Loucy (cell line): ENCODE measurements around the gene RSPH9.

Source experiments
- EZH2phosphoT487 ChIP-seq: fragments of 200-600 bp; IDR thresholded peaks from 2 replicates; pipeline ENCODE4 v1.6.1; 2018; ENCODE audit warnings: antibody characterized with exemption, mild to moderate bottlenecking, moderate library complexity, borderline replicate concordance
- TF ChIP-seq, protein P1 (sequence below): fragments of 200-600 bp; sonication (generic); conservative IDR thresholded peaks from 2 replicates; pipeline ENCODE4 v1.5.1; 2014; ENCODE audit warnings: mild to moderate bottlenecking, antibody characterized with exemption, low read length

DNA sequence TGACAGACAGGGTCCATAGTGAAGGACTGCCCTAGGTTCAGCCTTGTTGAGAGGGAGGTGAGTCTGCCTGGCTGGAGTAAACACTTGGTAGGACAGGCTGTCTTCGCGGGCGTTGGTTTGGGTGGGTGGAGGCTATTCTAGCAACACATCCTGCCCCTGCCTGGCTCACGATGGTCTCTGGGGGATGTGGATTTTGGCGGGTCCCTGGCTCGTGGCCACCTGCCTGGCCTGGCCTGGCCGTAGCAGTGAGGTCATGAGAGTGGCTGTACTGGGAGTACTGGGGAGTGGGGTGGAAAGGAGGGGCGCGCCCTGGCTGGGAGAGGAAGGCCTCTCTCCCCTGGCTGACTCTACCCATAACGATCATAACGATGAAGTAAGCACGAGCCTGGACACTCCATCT, 73.0 kb downstream of the RSPH9 start:
- TF ChIP-seq, protein P1, sequence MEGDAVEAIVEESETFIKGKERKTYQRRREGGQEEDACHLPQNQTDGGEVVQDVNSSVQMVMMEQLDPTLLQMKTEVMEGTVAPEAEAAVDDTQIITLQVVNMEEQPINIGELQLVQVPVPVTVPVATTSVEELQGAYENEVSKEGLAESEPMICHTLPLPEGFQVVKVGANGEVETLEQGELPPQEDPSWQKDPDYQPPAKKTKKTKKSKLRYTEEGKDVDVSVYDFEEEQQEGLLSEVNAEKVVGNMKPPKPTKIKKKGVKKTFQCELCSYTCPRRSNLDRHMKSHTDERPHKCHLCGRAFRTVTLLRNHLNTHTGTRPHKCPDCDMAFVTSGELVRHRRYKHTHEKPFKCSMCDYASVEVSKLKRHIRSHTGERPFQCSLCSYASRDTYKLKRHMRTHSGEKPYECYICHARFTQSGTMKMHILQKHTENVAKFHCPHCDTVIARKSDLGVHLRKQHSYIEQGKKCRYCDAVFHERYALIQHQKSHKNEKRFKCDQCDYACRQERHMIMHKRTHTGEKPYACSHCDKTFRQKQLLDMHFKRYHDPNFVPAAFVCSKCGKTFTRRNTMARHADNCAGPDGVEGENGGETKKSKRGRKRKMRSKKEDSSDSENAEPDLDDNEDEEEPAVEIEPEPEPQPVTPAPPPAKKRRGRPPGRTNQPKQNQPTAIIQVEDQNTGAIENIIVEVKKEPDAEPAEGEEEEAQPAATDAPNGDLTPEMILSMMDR = no peak
- TF ChIP-seq EZH2phosphoT487 = no peak
